Activated CD4-positive, alpha-beta memory T cell treated with anti-CD3 and anti-CD28 coated beads, Interleukin-2, amount 10 ng/mL, durations not matched to agents 7 days and 5 days (primary cell): ENCODE data around the gene TRPM5. TPM values are rescaled to one million over a fixed set of nuclear protein-coding genes. Genes with fewer than 3 reads are reported as not detected.

ENCODE experiments used
- CTCF ChIA-PET: fragments of 350-600 bp; sonication (Branson Sonifier 250); formaldehyde crosslinking; loops from one replicate; lab custom pipeline; 2021; ENCODE audit warnings: antibody characterized with exemption, inconsistent platforms; lab: Charles Lee
- POLR2A ChIA-PET: fragments of 350-600 bp; sonication (Branson Sonifier 250); formaldehyde crosslinking; loops from one replicate; lab custom pipeline; 2021; ENCODE audit warnings: antibody characterized with exemption; lab: Charles Lee
- DNase-seq: peaks from one replicate; pipeline ENCODE4 v3.0.0-alpha.2; 2020
- H3K27ac Mint-ChIP-seq: one replicate; pipeline ENCODE4 v1.8.0; 2021; ENCODE audit warnings: mild to moderate bottlenecking, mixed read lengths
- H3K27me3 Mint-ChIP-seq: one replicate; pipeline ENCODE4 v1.8.0; 2021; ENCODE audit warnings: mixed read lengths
- H3K36me3 Mint-ChIP-seq: one replicate; pipeline ENCODE4 v1.8.0; 2021; ENCODE audit warnings: low read depth, mixed read lengths
- H3K4me1 Mint-ChIP-seq: one replicate; pipeline ENCODE4 v1.8.0; 2021; ENCODE audit warnings: mixed read lengths
- H3K4me3 Mint-ChIP-seq: one replicate; pipeline ENCODE4 v1.8.0; 2021; ENCODE audit warnings: mild to moderate bottlenecking, mixed read lengths
- H3K9me3 Mint-ChIP-seq: one replicate; pipeline ENCODE4 v1.8.0; 2021; ENCODE audit warnings: mixed read lengths
- total RNA-seq, 2 experiments: library from RNA; stranded (reverse); gene quantifications; one replicate each; pipeline ENCODE4 v1.2.3, GENCODE V29; 2021

Gene TRPM5
- total RNA-seq, 2 experiments from 2014 or later = not detected

GRCh38 chr11:2408671-2409070 is 35.6 kb downstream of the TRPM5 start:
- H3K27ac Mint-ChIP-seq = no peak overlapping the region
- H3K27me3 Mint-ChIP-seq = no peaks in the 10 kb centered on the region
- no peaks in the 10 kb centered on the region for H3K9me3 Mint-ChIP-seq
- H3K4me1 Mint-ChIP-seq = no peaks in the 10 kb centered on the region
- H3K36me3 Mint-ChIP-seq = peaks cover 2% of the 10 kb centered on the region
- POLR2A ChIA-PET = interaction anchor here (0.9 to 1.6 kb wide), 2 partner anchors 11 to 21 kb away, joined by 3 read pairs; no protein-coding TSS in a partner anchor
- no peak overlapping the region for H3K4me3 Mint-ChIP-seq
- CTCF ChIA-PET = interaction anchor here (1.0 to 1.4 kb wide), 3 partner anchors 8 to 12 kb away, joined by 3 read pairs; partner anchors contain the start of gene TSSC4
- DNase-seq = no peak

- no peak overlapping the region for H3K27ac Mint-ChIP-seq
- ChIA-PET POLR2A (no interaction called here), CTCF (no interaction called here)
- DNase-seq = no peak
- no peak overlapping the region for H3K4me3 Mint-ChIP-seq
- no peaks in the 10 kb centered on the region for H3K9me3 Mint-ChIP-seq
- H3K36me3 Mint-ChIP-seq = peaks cover 11% of the 10 kb centered on the region
- peaks cover 8% of the 10 kb centered on the region for H3K4me1 Mint-ChIP-seq
- no peaks in the 10 kb centered on the region for H3K27me3 Mint-ChIP-seq
Observed at GRCh38 chr11:2406878-2407410, 37.4 kb downstream of the TRPM5 start.

GRCh38 chr11:2406451-2406850 is 37.9 kb downstream of the TRPM5 start:
- CTCF ChIA-PET = no interaction called here
- POLR2A ChIA-PET = no interaction called here
- H3K27ac Mint-ChIP-seq = no peak overlapping the region

GRCh38 chr11:2404735-2405196 is 39.5 kb downstream of the TRPM5 start:
- POLR2A ChIA-PET = interaction anchor here (1.0 kb wide), 1 partner anchor 16 kb away, joined by 3 read pairs; no protein-coding TSS in a partner anchor
- no peaks in the 10 kb centered on the region for H3K27me3 Mint-ChIP-seq

More at GRCh38 chr11:2406451-2406850, 37.9 kb downstream of the TRPM5 start:
- Mint-ChIP-seq H3K9me3 (no peaks in the 10 kb centered on the region), H3K4me3 (no peak overlapping the region), H3K27me3 (no peaks in the 10 kb centered on the region), H3K36me3 (peaks cover 11% of the 10 kb centered on the region), H3K4me1 (peaks cover 13% of the 10 kb centered on the region)
- DNase-seq = no peak

GRCh38 chr11:2402890-2403645 is 41.2 kb downstream of the TRPM5 start:
- Mint-ChIP-seq H3K9me3 (no peaks in the 10 kb centered on the region), H3K4me3 (peak overlapping the region; percentile 87), H3K27me3 (no peaks in the 10 kb centered on the region), H3K36me3 (peaks cover 16% of the 10 kb centered on the region), H3K4me1 (peaks cover 19% of the 10 kb centered on the region), H3K27ac (no peak overlapping the region)
- no peak for DNase-seq
- POLR2A ChIA-PET = interaction anchor here (1.2 kb wide), 1 partner anchor 17 kb away, joined by 3 read pairs; no protein-coding TSS in a partner anchor
- CTCF ChIA-PET = interaction anchor here (1.5 to 6.5 kb wide), 2 partner anchors 18 to 97 kb away, joined by 3 to 42 read pairs; no protein-coding TSS in a partner anchor

More at GRCh38 chr11:2404735-2405196, 39.5 kb downstream of the TRPM5 start:
- Mint-ChIP-seq H3K36me3 (peaks cover 16% of the 10 kb centered on the region), H3K27ac (no peak overlapping the region), H3K9me3 (no peaks in the 10 kb centered on the region), H3K4me1 (peaks cover 15% of the 10 kb centered on the region), H3K4me3 (no peak overlapping the region)
- CTCF ChIA-PET = no interaction called here
- no peak for DNase-seq

GRCh38 chr11:2402106-2402505 is 42.2 kb downstream of the TRPM5 start:
- DNase-seq = no peak
- POLR2A ChIA-PET = interaction anchor here (0.9 to 3.2 kb wide), 5 partner anchors 11 to 98 kb away, joined by 3 to 39 read pairs (median 6); partner anchors contain the start of genes C11orf21, CD81 and TSPAN32
- peak overlapping the region; percentile 87 for H3K4me3 Mint-ChIP-seq
- no peaks in the 10 kb centered on the region for H3K27me3 Mint-ChIP-seq
- H3K27ac Mint-ChIP-seq = no peak overlapping the region
- CTCF ChIA-PET = interaction anchor here (2.0 to 6.5 kb wide), 3 partner anchors 11 to 96 kb away, joined by 8 to 42 read pairs (median 34); no protein-coding TSS in a partner anchor
- no peaks in the 10 kb centered on the region for H3K9me3 Mint-ChIP-seq
- H3K4me1 Mint-ChIP-seq = peaks cover 19% of the 10 kb centered on the region
- H3K36me3 Mint-ChIP-seq = peaks cover 21% of the 10 kb centered on the region

GRCh38 chr11:2401436-2401984 is 42.8 kb downstream of the TRPM5 start:
- Mint-ChIP-seq H3K4me1 (peaks cover 19% of the 10 kb centered on the region), H3K9me3 (no peaks in the 10 kb centered on the region), H3K27me3 (no peaks in the 10 kb centered on the region), H3K27ac (peak overlapping the region; percentile 85), H3K4me3 (peak overlapping the region; percentile 87), H3K36me3 (peaks cover 25% of the 10 kb centered on the region)
- POLR2A ChIA-PET = interaction anchor here (0.8 to 3.2 kb wide), 7 partner anchors 11 to 130 kb away, joined by 3 to 39 read pairs (median 6); partner anchors contain the start of genes C11orf21, CD81 and TSPAN32
- CTCF ChIA-PET = interaction anchor here (2.0 to 6.5 kb wide), 4 partner anchors 12 to 96 kb away, joined by 8 to 42 read pairs (median 22); partner anchors contain the start of gene CD81
- DNase-seq = no peak

GRCh38 chr11:2400762-2401435 is 43.4 kb downstream of the TRPM5 start:
- Mint-ChIP-seq H3K27me3 (no peaks in the 10 kb centered on the region), H3K4me3 (peak overlapping the region; percentile 87), H3K27ac (peak overlapping the region; percentile 85), H3K36me3 (peaks cover 27% of the 10 kb centered on the region), H3K4me1 (peaks cover 19% of the 10 kb centered on the region), H3K9me3 (no peaks in the 10 kb centered on the region)
- CTCF ChIA-PET = interaction anchor here (0.6 to 6.5 kb wide), 16 partner anchors 8 to 937 kb away, joined by 3 to 42 read pairs (median 6); partner anchors contain the start of gene CD81
- no peak for DNase-seq
- POLR2A ChIA-PET = interaction anchor here (0.6 to 3.2 kb wide), 7 partner anchors 11 to 492 kb away, joined by 3 to 39 read pairs (median 5); partner anchors contain the start of genes C11orf21, CD81 and TSPAN32

GRCh38 chr11:2400069-2400761 is 44.1 kb downstream of the TRPM5 start, which contains the start of gene TSSC4:
Gene TSSC4, plus strand, starts transcription at chr11:2400750. Its CDS starts 1,884 bp downstream, at chr11:2402634.
- peak within 1 kb of the TSS; percentile 87 for H3K4me3 Mint-ChIP-seq
- peak; percentile 99 for DNase-seq
- ChIA-PET CTCF (interaction anchor here (0.6 to 6.5 kb wide), 17 partner anchors 9 to 936 kb away, joined by 3 to 42 read pairs (median 5); partner anchors contain the start of gene CD81), POLR2A (interaction anchor here (0.6 to 3.2 kb wide), 8 partner anchors 10 to 548 kb away, joined by 3 to 39 read pairs (median 5); partner anchors contain the start of genes C11orf21, CD81, LSP1 and TSPAN32)
- no peaks in the 10 kb centered on the region for H3K9me3 Mint-ChIP-seq
- H3K36me3 Mint-ChIP-seq = peaks cover 27% of the 10 kb centered on the region
- no peaks in the 10 kb centered on the region for H3K27me3 Mint-ChIP-seq
- peaks cover 19% of the 10 kb centered on the region for H3K4me1 Mint-ChIP-seq
- peak within 1 kb of the TSS; percentile 87 for H3K27ac Mint-ChIP-seq

- no peak for DNase-seq
- Mint-ChIP-seq H3K9me3 (no peaks in the 10 kb centered on the region), H3K27ac (peak overlapping the region; percentile 87), H3K4me1 (peaks cover 23% of the 10 kb centered on the region), H3K36me3 (peaks cover 27% of the 10 kb centered on the region), H3K4me3 (peak overlapping the region; percentile 87), H3K27me3 (no peaks in the 10 kb centered on the region)
- CTCF ChIA-PET = interaction anchor here (0.7 to 6.5 kb wide), 7 partner anchors 9 to 94 kb away, joined by 3 to 42 read pairs (median 9); partner anchors contain the start of gene CD81
- POLR2A ChIA-PET = interaction anchor here (0.9 to 3.2 kb wide), 6 partner anchors 9 to 547 kb away, joined by 3 to 39 read pairs (median 14); partner anchors contain the start of genes C11orf21, CD81, LSP1 and TSPAN32
Observed at GRCh38 chr11:2399488-2400068, 44.7 kb downstream of the TRPM5 start.
